IMR-90 (cell line): ENCODE data around the gene IFT20. TPM values are rescaled to one million over a fixed set of nuclear protein-coding genes. Genes with fewer than 3 reads are reported as not detected.

Source experiments
- ATAC-seq: fragments of 200-7000 bp; cut with Tn5 transposase; 2 replicates; pipeline ENCODE4 v1.9.1; 2020; ENCODE audit warnings: low read depth, mild to moderate bottlenecking, moderate library complexity
- BruUV-seq: library from RNA; stranded (reverse); fragments of 400-500 nt; replicated peaks from 2 replicates; lab custom pipeline; 2021; lab: Mats Ljungman, UMichigan
- CTCF ChIA-PET: fragments of 300-600 bp; formaldehyde crosslinking; extraction: SDS; loops from one replicate; lab custom pipeline; 2021; ENCODE audit warnings: antibody characterized with exemption; lab: Yijun Ruan, JAX
- POLR2A ChIA-PET: fragments of 300-600 bp; sonication (Branson Sonifier 250); formaldehyde crosslinking; loops from one replicate; lab custom pipeline; 2022; ENCODE audit warnings: antibody characterized with exemption; ENCODE audit not compliant: unreplicated experiment; lab: Charles Lee
- DNase-seq: peaks from one replicate; pipeline ENCODE4 v3.0.0; 2013
- H2AFZ ChIP-seq: replicated peaks from 2 replicates; pipeline ENCODE3; 2013; ENCODE audit warnings: low read length, mild to moderate bottlenecking; ENCODE audit not compliant: poor library complexity
- H2AK5ac ChIP-seq: 2 replicates; pipeline ENCODE4 v1.6.1; 2013; ENCODE audit warnings: low read depth, low read length, inconsistent platforms
- H2AK9ac ChIP-seq: replicated peaks from 2 replicates; pipeline ENCODE3; 2013; ENCODE audit warnings: mild to moderate bottlenecking, low read depth, low read length, moderate library complexity; ENCODE audit not compliant: poor library complexity
- H2BK120ac ChIP-seq: 2 replicates; pipeline ENCODE4 v1.6.1; 2013; ENCODE audit warnings: low read depth, low read length, inconsistent platforms
- H2BK15ac ChIP-seq: 3 replicates; pipeline ENCODE4 v1.6.1; 2013; ENCODE audit warnings: low read depth, low read length, inconsistent platforms
- H2BK20ac ChIP-seq: 2 replicates; pipeline ENCODE4 v1.6.1; 2013; ENCODE audit warnings: low read depth, mild to moderate bottlenecking, inconsistent platforms, low read length, moderate library complexity
- H2BK5ac ChIP-seq: 2 replicates; pipeline ENCODE4 v1.6.1; 2013; ENCODE audit warnings: mild to moderate bottlenecking, low read depth, low read length, inconsistent platforms; ENCODE audit not compliant: poor library complexity, severe bottlenecking
- H3K14ac ChIP-seq: replicated peaks from 2 replicates; pipeline ENCODE4 v1.6.1; 2013; ENCODE audit warnings: low read depth, low read length, inconsistent platforms
- H3K18ac ChIP-seq: 2 replicates; pipeline ENCODE4 v1.6.1; 2013; ENCODE audit warnings: low read depth, low read length, control low read depth
- H3K23ac ChIP-seq: 2 replicates; pipeline ENCODE4 v1.6.1; 2013; ENCODE audit warnings: low read depth, low read length, inconsistent platforms
- H3K27ac ChIP-seq: 2 replicates; pipeline ENCODE4 v1.5.1; 2013; ENCODE audit warnings: mild to moderate bottlenecking, control low read depth, low read length; ENCODE audit not compliant: insufficient read depth
- H3K27me3 ChIP-seq: 2 replicates; pipeline ENCODE4 v1.6.1; 2013; ENCODE audit warnings: low read length; ENCODE audit not compliant: control insufficient read depth, insufficient read depth
- H3K36me3 ChIP-seq: 2 replicates; pipeline ENCODE4 v1.6.1; 2013; ENCODE audit warnings: low read length, mixed read lengths; ENCODE audit not compliant: control insufficient read depth, insufficient read depth
- H3K4ac ChIP-seq: 2 replicates; pipeline ENCODE4 v1.6.1; 2013; ENCODE audit warnings: low read depth, low read length, inconsistent platforms
- H3K4me1 ChIP-seq: 2 replicates; pipeline ENCODE4 v1.6.1; 2013; ENCODE audit warnings: low read length, mixed read lengths; ENCODE audit not compliant: control insufficient read depth, insufficient read depth
- H3K4me2 ChIP-seq: 2 replicates; pipeline ENCODE4 v1.6.1; 2013; ENCODE audit warnings: low read depth, mild to moderate bottlenecking, control low read depth, low read length, moderate library complexity
- H3K4me3 ChIP-seq: 2 replicates; pipeline ENCODE4 v1.5.1; 2013; ENCODE audit warnings: low read depth, mild to moderate bottlenecking, control low read depth, low read length, moderate library complexity; ENCODE audit not compliant: insufficient read depth
- H3K56ac ChIP-seq: 2 replicates; pipeline ENCODE4 v1.6.1; 2013; ENCODE audit warnings: low read length, inconsistent platforms; ENCODE audit not compliant: insufficient read depth; ENCODE audit errors: extremely low read depth
- H3K79me1 ChIP-seq, 2 experiments: 2 replicates each; pipeline ENCODE4 v1.6.1; 2013; ENCODE audit warnings: low read length in 2 of 2, inconsistent platforms in 1 of 2, low read depth in 1 of 2
- H3K9ac ChIP-seq: 2 replicates; pipeline ENCODE4 v1.6.1; 2013; ENCODE audit warnings: low read depth, low read length, control low read depth
- H3K9me1 ChIP-seq: 2 replicates; pipeline ENCODE4 v1.6.1; 2013; ENCODE audit warnings: low read length, inconsistent platforms; ENCODE audit not compliant: insufficient read depth
- H3K9me3 ChIP-seq: 2 replicates; pipeline ENCODE4 v1.6.1; 2013; ENCODE audit warnings: low read length; ENCODE audit not compliant: control insufficient read depth, insufficient read depth
- H4K20me1 ChIP-seq: 2 replicates; pipeline ENCODE4 v1.6.1; 2013; ENCODE audit warnings: low read length, inconsistent platforms; ENCODE audit not compliant: insufficient read depth
- H4K5ac ChIP-seq: 2 replicates; pipeline ENCODE4 v1.6.1; 2013; ENCODE audit warnings: mild to moderate bottlenecking, low read depth, low read length, control low read depth
- H4K8ac ChIP-seq, 2 experiments: 2 replicates each; pipeline ENCODE4 v1.6.1; 2013; ENCODE audit warnings: low read depth in 2 of 2, low read length in 2 of 2, control low read depth in 1 of 2, inconsistent platforms in 1 of 2
- H4K91ac ChIP-seq: 2 replicates; pipeline ENCODE4 v1.6.1; 2013; ENCODE audit warnings: low read depth, low read length, inconsistent platforms; ENCODE audit not compliant: insufficient read depth
- BHLHE40 ChIP-seq: fragments of 150-350 bp; IDR thresholded peaks from 2 replicates; pipeline ENCODE4 v1.6.1; 2016; ENCODE audit warnings: mild to moderate bottlenecking, low read depth, low read length
- FOS ChIP-seq: fragments of 150-350 bp; IDR thresholded peaks from 2 replicates; pipeline ENCODE4 v1.6.1; 2016; ENCODE audit warnings: low read depth, low read length
- MAFK ChIP-seq: IDR thresholded peaks from 2 replicates; pipeline ENCODE4 v1.6.1; 2012; ENCODE audit warnings: low read depth, low read length, improper control_type of control experiment
- MAZ ChIP-seq: IDR thresholded peaks from 2 replicates; pipeline ENCODE4 v1.6.1; 2012; ENCODE audit warnings: low read depth, mild to moderate bottlenecking, low read length, improper control_type of control experiment, moderate library complexity, borderline replicate concordance
- MXI1 ChIP-seq: IDR thresholded peaks from 2 replicates; pipeline ENCODE4 v1.6.1; 2012; ENCODE audit warnings: low read depth, mild to moderate bottlenecking, low read length, moderate library complexity, borderline replicate concordance
- RCOR1 ChIP-seq: IDR thresholded peaks from 2 replicates; pipeline ENCODE4 v1.6.1; 2012; ENCODE audit warnings: mild to moderate bottlenecking, low read length, improper control_type of control experiment; ENCODE audit not compliant: insufficient replicate concordance
- RFX5 ChIP-seq: IDR thresholded peaks from 2 replicates; pipeline ENCODE4 v1.8.0; 2012; ENCODE audit warnings: low read depth, mild to moderate bottlenecking, low read length, moderate library complexity
- USF2 ChIP-seq: fragments of 150-350 bp; IDR thresholded peaks from 2 replicates; pipeline ENCODE4 v1.6.1; 2017; ENCODE audit warnings: mild to moderate bottlenecking, antibody characterized with exemption, low read length, low read depth
- WGBS, 2 experiments: methylation state at CpG; one replicate each; pipeline versions ENCODE4 v1.1.5 to v1.1.7; 2013; ENCODE audit warnings: missing lambda C conversion rate in 2 of 2; ENCODE audit not compliant: insufficient read length in 1 of 2; ENCODE audit errors: extremely low coverage in 2 of 2; 5-methylcytosine and 5-hydroxymethylcytosine counted together
- dilution Hi-C: fragments of 300-500 bp; cut with HindIII; formaldehyde crosslinking; loops from one replicate; pipeline ENCODE4 v1.14.3; 2018; ENCODE audit warnings: low sequenced_read_pairs; ENCODE audit not compliant: unreplicated experiment
- in situ Hi-C: fragments of 300-500 bp; cut with MboI; formaldehyde crosslinking; loops from 3 replicates; pipeline ENCODE4 v1.14.3; 2019; ENCODE audit warnings: low sequenced_read_pairs, inconsistent platforms, mixed read lengths
- intact Hi-C: fragments of 100-400 bp; cut with micrococcal nuclease; formaldehyde crosslinking; loops from 2 replicates; pipeline ENCODE4 v1.10.0; 2022
- polyA plus RNA-seq, 3 experiments: library from polyadenylated mRNA; depleted of rRNA; stranded (reverse); fragments of >200 nt; gene quantifications; 2 replicates each; pipeline ENCODE4 v1.2.3, GENCODE V29; 2012; ENCODE audit warnings: low replicate concordance in 1 of 3
- total RNA-seq: library from RNA; depleted of rRNA; stranded (reverse); fragments of >200 nt; gene quantifications from 2 replicates; pipeline ENCODE4 v1.2.3, GENCODE V29; 2012

Gene IFT20
- total and polyA plus RNA-seq, 2 of the 4 experiments (the other 2 are of a cell fraction), result 25.5 to 46.3 TPM

DNA sequence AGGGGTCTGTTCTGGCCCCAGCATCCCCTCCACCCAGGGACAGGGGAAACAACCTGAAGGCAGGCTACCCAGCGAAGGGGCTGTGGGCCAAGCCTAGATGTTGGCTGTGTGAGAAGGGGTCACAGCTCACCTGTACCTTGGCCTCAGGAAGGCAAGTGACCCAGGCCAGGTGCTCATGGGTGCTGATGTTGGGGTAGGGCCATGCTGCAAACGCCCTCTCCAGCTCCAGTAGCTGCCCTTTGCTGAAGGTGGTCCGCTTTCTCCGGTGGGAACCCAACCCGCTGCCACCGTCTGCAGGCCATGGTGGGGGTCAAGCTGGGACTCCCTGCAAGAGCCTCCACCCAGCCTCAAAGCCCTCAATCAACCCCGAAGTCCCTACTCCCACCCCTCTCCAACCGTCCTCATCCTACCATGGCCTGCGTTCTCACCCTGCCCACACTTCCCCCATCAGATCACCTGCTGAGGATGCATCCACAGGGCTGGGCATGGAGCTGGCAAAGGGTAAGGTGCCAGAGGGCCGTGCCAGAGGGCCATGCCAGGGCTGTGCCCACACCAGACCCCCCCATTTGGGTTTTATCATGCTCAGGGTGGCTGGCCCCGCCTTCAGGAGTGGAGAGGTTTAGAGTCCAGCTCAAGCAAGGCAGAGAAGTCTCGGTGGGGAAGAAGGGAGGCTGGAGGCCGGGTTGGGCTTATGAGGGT lies 29.5 kb upstream of the IFT20 start, which contains the start of gene SEBOX:
Gene SEBOX (minus strand): TSS at position 535 of the 699 bp plus-strand sequence. CDS start 48 bp downstream, at position 487.
- intact Hi-C loops, result no loop called here

More for the DNA sequence above, 29.5 kb upstream of the IFT20 start, which contains the start of gene SEBOX:
- H2AK5ac ChIP-seq, result no peak within 1 kb of the TSS
- no peak within 1 kb of the TSS for H4K5ac ChIP-seq
- no peak within 1 kb of the TSS for H4K8ac ChIP-seq
- no peaks in the 10 kb centered on the region; the same call in 1 of the 2 replicates for H4K20me1 ChIP-seq
- no peaks in the 10 kb centered on the region; a peak in 2 of 4 replicates for H3K79me1 ChIP-seq
- no peak within 1 kb of the TSS for H3K23ac ChIP-seq
- H3K9me3 ChIP-seq, result no peaks in the 10 kb centered on the region
- H2BK5ac ChIP-seq, result no peak within 1 kb of the TSS
- no peak within 1 kb of the TSS for H2BK120ac ChIP-seq
- H3K9me1 ChIP-seq, result peaks cover 2% of the 10 kb centered on the region; the same call in 1 of the 2 replicates
- H3K18ac ChIP-seq, result no peak within 1 kb of the TSS
- no peaks in the 10 kb centered on the region for H3K27me3 ChIP-seq
- H3K56ac ChIP-seq, result no peak within 1 kb of the TSS
- ATAC-seq (no peak), DNase-seq (no peak)
- H3K27ac ChIP-seq, result no peak within 1 kb of the TSS
- dilution Hi-C loops, result no loop called here
- H3K36me3 ChIP-seq, result peaks cover 23% of the 10 kb centered on the region
- no peak within 1 kb of the TSS for H2AFZ ChIP-seq
- H3K4me1 ChIP-seq, result peaks cover 1% of the 10 kb centered on the region; the same call in 1 of the 2 replicates
- H3K4me2 ChIP-seq, result no peak within 1 kb of the TSS
- H2BK15ac ChIP-seq, result no peak within 1 kb of the TSS
- H3K9ac ChIP-seq, result no peak within 1 kb of the TSS
- no TSS peak for BruUV-seq
- no peak within 1 kb of the TSS for H3K14ac ChIP-seq
- no peak within 1 kb of the TSS for H2AK9ac ChIP-seq
- H2BK20ac ChIP-seq, result no peak within 1 kb of the TSS
- WGBS, 2 experiments, result 49% methylated on average over 2 of the region's 13 CpGs; no CpG with 5 or more reads in 1 of the 2 experiments
- H3K4ac ChIP-seq, result no peak within 1 kb of the TSS
- ChIA-PET CTCF (no interaction called here), POLR2A (no interaction called here)
- TF ChIP-seq MXI1 (no peak), BHLHE40 (no peak), RFX5 (no peak), MAFK (no peak), FOS (no peak), USF2 (no peak), MAZ (no peak), RCOR1 (no peak)
- in situ Hi-C loops, result no loop called here
- H3K4me3 ChIP-seq, result no peak within 1 kb of the TSS
- H4K91ac ChIP-seq, result no peak within 1 kb of the TSS
